Psoas muscle (tissue), 8 donors: ENCODE data around the gene LSM4. TPM values are rescaled to one million over a fixed set of nuclear protein-coding genes. Genes with fewer than 3 reads are reported as not detected.
A peak's percentile ranks its signal among the peaks of the same experiment; 100 is the strongest.
"Not testable (repeated sequence)": the region's sequence is repeated elsewhere in the genome, so short reads cannot be mapped to it uniquely, and the experiment has no call there.

Experiments used
- ATAC-seq, 4 donors: fragments of 200-7000 bp; cut with Tn5 transposase; one replicate each; pipeline ENCODE4 v1.9.1; 2020; ENCODE audit warnings: moderate library complexity in 3 of 4, mild to moderate bottlenecking in 2 of 4
- DNase-seq, 2 donors: peaks; one replicate each; pipeline ENCODE4 v3.0.0-alpha.2; 2020
- H3K27ac ChIP-seq: fragments of 200-600 bp; one replicate; pipeline ENCODE4 v1.8.0; 2022
- H3K27me3 ChIP-seq, 3 donors: fragments of 200-600 bp in 1 of 3; one replicate each; pipeline versions ENCODE4 v1.6.1 to v1.8.0; 2013 to 2022; ENCODE audit warnings: low read length in 2 of 3, mild to moderate bottlenecking in 2 of 3, moderate library complexity in 1 of 3; ENCODE audit not compliant: insufficient read depth in 3 of 3
- H3K36me3 ChIP-seq, 2 donors: fragments of 200-600 bp in 1 of 2; one replicate each; pipeline versions ENCODE4 v1.6.1 to v1.8.0; 2013 to 2022; ENCODE audit warnings: low read depth in 1 of 2, mild to moderate bottlenecking in 1 of 2, moderate library complexity in 1 of 2; ENCODE audit not compliant: insufficient read depth in 1 of 2
- H3K4me1 ChIP-seq: fragments of 200-600 bp; one replicate; pipeline ENCODE4 v1.8.0; 2022
- H3K4me3 ChIP-seq: fragments of 200-600 bp; one replicate; pipeline ENCODE4 v1.8.0; 2022; ENCODE audit warnings: mild to moderate bottlenecking
- H3K9me3 ChIP-seq: fragments of 200-600 bp; one replicate; pipeline ENCODE4 v1.8.0; 2022
- CTCF ChIP-seq: fragments of 200-600 bp; IDR thresholded peaks from one replicate; pipeline ENCODE4 v1.8.0; 2022; ENCODE audit warnings: antibody characterized with exemption
- WGBS, 3 donors: extraction: QIAGEN DNeasy Blood & Tissue Kit; methylation state at CpG; one replicate each; pipeline versions ENCODE4 v1.1.6 to v1.1.7; 2013; 5-methylcytosine and 5-hydroxymethylcytosine counted together
- intact Hi-C, 2 donors: fragments of 100-400 bp; cut with DNase I; formaldehyde crosslinking; loops; one replicate each; pipeline versions ENCODE4 v1.11.0 to v1.14.2; 2022
- long read RNA-seq, 2 donors: library from polyadenylated mRNA; unstranded; transcript quantifications; one replicate each; pipeline ENCODE4 v2.0.0, GENCODE V29; 2021
- polyA plus RNA-seq, 3 donors: library from polyadenylated mRNA; stranded (reverse); fragments of 200-250 nt; gene quantifications; one replicate each; pipeline ENCODE4 v1.2.3, GENCODE V29; 2013
- total RNA-seq, 4 donors: library from RNA; stranded (reverse); fragmentation: NEBNext Ultra II Directional in 2 of 4; extraction: Animal tissue kit (Norgen Biotek cat#: 25700) in 2 of 4; gene quantifications; one replicate each; pipeline versions ENCODE4 v1.2.1 to v1.2.4, GENCODE V29; 2021 to 2023
- donor health status: healthy with polysubstance abuse.
- donor health status: DM: no; HTN: no; CAD: no; lungs with moderate emphysema.
- donor health status: Bipolar disorder and iron deficiency.
- donor health status: healthy.
- donor health status: DM: yes; HTN: yes; CAD: no.
- donor health status: DM: no; HTN: no; CAD: no.
- donor health status: DM: no; HTN: no; CAD: no.
- donor health status: DM: yes; HTN: yes; CAD: no.

LSM4 gene
- 100 to 1,000 TPM in 2 of 4 donors, 10 to 100 TPM in 2; 87.9 to 136 (median 112) TPM for total RNA-seq
- polyA plus RNA-seq = 100 to 1,000 TPM; 118 to 215 (median 139) TPM
- long read RNA-seq, donor 1, transcript LSM4-203 (5 exons, 1,908 nt) = major isoform, 98 of 109 reads
- long read RNA-seq, donor 1, partial matches to known transcripts = 9 of 109 reads
- long read RNA-seq, donor 1, other reads (novel, unspliced or antisense) = 2 of 109 reads
- long read RNA-seq, donor 2, transcript LSM4-203 (5 exons, 1,908 nt) = major isoform, 123 of 130 reads
- long read RNA-seq, donor 2, partial matches to known transcripts = 4 of 130 reads
- long read RNA-seq, donor 2, other reads (novel, unspliced or antisense) = 1 of 130 reads

- peaks cover 38% of the 10 kb centered on the region for H3K4me1 ChIP-seq
- TF ChIP-seq CTCF = peak; percentile 25
- intact Hi-C loops = loop anchor here (1.0 to 2.0 kb wide), 2 partner anchors 44 to 118 kb away; partner anchors contain the start of gene RAB3A (in 1 of the 2)
- H3K27ac ChIP-seq = peak within 1 kb of the TSS; percentile 89
- DNase-seq (peak; percentile 99), ATAC-seq (peak; percentile 93 to 97 (median 96))
- no peaks in the 10 kb centered on the region for H3K36me3 ChIP-seq
- H3K4me3 ChIP-seq = peak within 1 kb of the TSS; percentile 85
- 0% methylated on average over 65 to 75 of the region's 75 CpGs for WGBS, 3 donors
- no peaks in the 10 kb centered on the region for H3K9me3 ChIP-seq
- no peaks in the 10 kb centered on the region for H3K27me3 ChIP-seq
Observed at GRCh38 chr19:18322759-18323460, at the start of gene LSM4. Gene LSM4 (minus strand): TSS chr19:18323076. CDS start chr19:18323020, 56 bp downstream.

- Histone ChIP-seq H3K9me3 (no peaks in the 10 kb centered on the region), H3K27me3 (no peaks in the 10 kb centered on the region), H3K4me3 (no peak overlapping the region), H3K27ac (peak overlapping the region; percentile 4), H3K36me3 (peaks cover 0 to 2% of the 10 kb centered on the region in 2 donors), H3K4me1 (peaks cover 10% of the 10 kb centered on the region)
- intact Hi-C loops = no loop called here
- ATAC-seq = no peak
- no peak for DNase-seq
- 73 to 81% (median 77%) methylated on average over 15 of the region's 15 CpGs for WGBS, 3 donors
- no peak for TF ChIP-seq CTCF
Observed at GRCh38 chr19:18368504-18369222, 45.8 kb upstream of the LSM4 start.

- no peak for TF ChIP-seq CTCF
- Histone ChIP-seq H3K36me3 (peaks cover 0 to 27% of the 10 kb centered on the region in 2 donors), H3K4me3 (no peak overlapping the region), H3K27ac (peak overlapping the region; percentile 67), H3K9me3 (no peaks in the 10 kb centered on the region), H3K4me1 (peaks cover 8% of the 10 kb centered on the region), H3K27me3 (no peaks in the 10 kb centered on the region)
- intact Hi-C loops = no loop called here
- no peak for DNase-seq
- WGBS, 3 donors = 79 to 93% (median 87%) methylated on average over 2 of the region's 2 CpGs
- ATAC-seq = peak in 1 of 4 donors; percentile 31
Observed at GRCh38 chr19:18366021-18366435, 43.2 kb upstream of the LSM4 start.

GRCh38 chr19:18364826-18365528 is 42.1 kb upstream of the LSM4 start:
- no peak for TF ChIP-seq CTCF
- ATAC-seq = peak; percentile 38 to 61 (median 44)
- no peaks in the 10 kb centered on the region for H3K27me3 ChIP-seq
- H3K4me3 ChIP-seq = no peak overlapping the region
- H3K27ac ChIP-seq = peak overlapping the region; percentile 67
- DNase-seq = no peak
- intact Hi-C loops = no loop called here
- peaks cover 8% of the 10 kb centered on the region for H3K4me1 ChIP-seq
- WGBS, 3 donors = 35 to 46% (median 44%) methylated on average over 15 of the region's 15 CpGs
- no peaks in the 10 kb centered on the region for H3K9me3 ChIP-seq
- peaks cover 0 to 38% of the 10 kb centered on the region in 2 donors for H3K36me3 ChIP-seq

GRCh38 chr19:18364277-18364825 is 41.5 kb upstream of the LSM4 start:
- Histone ChIP-seq H3K27ac (peak overlapping the region; percentile 67), H3K36me3 (peaks cover 0 to 44% of the 10 kb centered on the region in 2 donors)
- DNase-seq, H3K27me3 ChIP-seq, H3K4me1 ChIP-seq, H3K9me3 ChIP-seq, ATAC-seq, H3K4me3 ChIP-seq, intact Hi-C loops: not testable (repeated sequence)
- WGBS, 3 donors = 65 to 69% (median 67%) methylated on average over 11 of the region's 11 CpGs
